ENCODE results near the gene SPRYD4.

Gene SPRYD4

GRCh38 chr12:56486694-56487093 is 18.3 kb downstream of the SPRYD4 start:
- Histone ChIP-seq H3K79me2 (ENCODE audit: control insufficient read depth, low read length) (no peaks in the 10 kb centered on the region), H3K4me3 (ENCODE audit: low read length) (no peak overlapping the region), H3K9me3 (ENCODE audit: control insufficient read depth, insufficient read depth, low read length) (no peaks in the 10 kb centered on the region), H3K9me2 (replicated peaks; ENCODE audit: control insufficient read depth, low read length) (no peaks in the 10 kb centered on the region), H3K36me3 (ENCODE audit: control insufficient read depth, low read length) (no peaks in the 10 kb centered on the region), H4K20me1 (ENCODE audit: control insufficient read depth, insufficient read depth, low read depth, low read length) (no peaks in the 10 kb centered on the region), H3K27me3 (ENCODE audit: control insufficient read depth, low read length) (peaks cover 39% of the 10 kb centered on the region), H3K4me2 (ENCODE audit: low read length) (no peak overlapping the region), H3K4me1 (ENCODE audit: control insufficient read depth, low read length) (no peaks in the 10 kb centered on the region), H3K27ac (ENCODE audit: low read depth, low read length) (no peak overlapping the region), H3F3A (ENCODE audit: control insufficient read depth, insufficient read depth) (no peaks in the 10 kb centered on the region)
- TF ChIP-seq EZH2phosphoT487 (IDR thresholded peaks at IDR 0.05; ENCODE audit: borderline replicate concordance, low read length) (no peak), CTCF (IDR thresholded peaks at IDR 0.05; ENCODE audit: low read depth, low read length, poor library complexity, severe bottlenecking) (no peak)

GRCh38 chr12:56487448-56488040 is 19.2 kb downstream of the SPRYD4 start:
- Histone ChIP-seq H3K4me1 (ENCODE audit: control insufficient read depth, low read length) (no peaks in the 10 kb centered on the region), H3K27me3 (ENCODE audit: control insufficient read depth, low read length) (peaks cover 39% of the 10 kb centered on the region), H3K36me3 (ENCODE audit: control insufficient read depth, low read length) (no peaks in the 10 kb centered on the region), H3K9me3 (ENCODE audit: control insufficient read depth, insufficient read depth, low read length) (no peaks in the 10 kb centered on the region), H3K4me2 (ENCODE audit: low read length) (no peak overlapping the region), H4K20me1 (ENCODE audit: control insufficient read depth, insufficient read depth, low read depth, low read length) (no peaks in the 10 kb centered on the region), H3K9me2 (replicated peaks; ENCODE audit: control insufficient read depth, low read length) (no peaks in the 10 kb centered on the region), H3K79me2 (ENCODE audit: control insufficient read depth, low read length) (no peaks in the 10 kb centered on the region), H3K27ac (ENCODE audit: low read depth, low read length) (no peak overlapping the region), H3F3A (ENCODE audit: control insufficient read depth, insufficient read depth) (no peaks in the 10 kb centered on the region), H3K4me3 (ENCODE audit: low read length) (no peak overlapping the region)
- TF ChIP-seq EZH2phosphoT487 (IDR thresholded peaks at IDR 0.05; ENCODE audit: borderline replicate concordance, low read length) (no peak), CTCF (IDR thresholded peaks at IDR 0.05; ENCODE audit: low read depth, low read length, poor library complexity, severe bottlenecking) (no peak)

DNA sequence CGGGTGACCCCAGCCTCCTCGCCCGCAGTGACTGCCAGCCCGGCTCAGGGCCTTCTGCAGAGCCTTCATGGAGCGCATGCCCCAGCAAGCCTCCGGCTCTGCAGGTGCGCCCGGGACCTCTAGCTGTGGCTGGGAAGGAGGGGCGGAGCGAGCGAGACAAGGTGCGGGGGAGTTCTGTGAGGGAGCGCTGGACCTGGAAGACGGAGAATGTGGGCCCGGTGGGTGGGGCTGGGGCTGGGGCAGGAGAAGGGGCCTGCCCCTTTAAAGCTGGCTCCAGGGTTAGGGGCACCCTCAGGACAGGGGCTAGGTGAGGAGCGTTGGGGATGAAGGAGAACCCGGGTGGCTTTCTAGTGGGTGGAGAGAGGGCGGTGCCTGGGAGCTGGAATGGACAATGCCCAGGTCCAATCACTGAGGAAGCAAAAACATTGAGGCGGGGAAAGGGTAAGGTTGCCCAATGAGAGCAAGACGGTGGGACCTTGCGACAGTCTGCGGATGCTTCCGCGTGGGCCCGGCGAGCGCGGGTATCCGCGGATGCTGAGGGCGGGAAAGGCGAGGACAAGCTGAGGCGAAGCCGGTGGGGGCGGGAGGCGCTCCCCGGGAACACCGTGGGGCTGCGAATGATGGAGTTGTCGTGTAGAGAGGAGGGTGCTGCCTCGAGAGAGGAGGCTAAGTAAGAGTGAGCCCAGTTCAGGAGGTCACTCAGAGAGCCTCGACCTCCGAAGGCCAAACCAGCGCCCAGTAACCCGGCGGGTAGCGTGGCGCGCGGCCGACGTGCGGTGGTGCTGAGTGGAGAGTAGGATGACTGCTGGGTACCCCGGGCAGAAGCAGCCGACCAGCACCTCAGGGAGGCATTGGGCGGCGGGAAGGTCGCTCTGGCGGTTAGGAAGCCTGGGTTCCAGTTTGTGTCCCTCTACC is 19.9 kb downstream of the SPRYD4 start, which contains the start of gene GLS2:
TSS of gene GLS2 (minus strand) at position 121 of the 915 bp plus-strand sequence. CDS start at position 78, 43 bp downstream.
- no peak within 1 kb of the TSS for H3K27ac ChIP-seq (ENCODE audit: low read depth, low read length)
- H3K9me2 ChIP-seq (replicated peaks; ENCODE audit: control insufficient read depth, low read length): no peaks in the 10 kb centered on the region
- peaks cover 39% of the 10 kb centered on the region for H3K27me3 ChIP-seq (ENCODE audit: control insufficient read depth, low read length)
- H3K4me3 ChIP-seq (ENCODE audit: low read length): no peak within 1 kb of the TSS
- no peak within 1 kb of the TSS for H3K4me2 ChIP-seq (ENCODE audit: low read length)
- H3F3A ChIP-seq (ENCODE audit: control insufficient read depth, insufficient read depth): no peaks in the 10 kb centered on the region
- no peaks in the 10 kb centered on the region for H3K36me3 ChIP-seq (ENCODE audit: control insufficient read depth, low read length)
- no peaks in the 10 kb centered on the region for H4K20me1 ChIP-seq (ENCODE audit: control insufficient read depth, insufficient read depth, low read depth, low read length)
- no peaks in the 10 kb centered on the region for H3K79me2 ChIP-seq (ENCODE audit: control insufficient read depth, low read length)
- H3K4me1 ChIP-seq (ENCODE audit: control insufficient read depth, low read length): no peaks in the 10 kb centered on the region
- TF ChIP-seq EZH2phosphoT487 (IDR thresholded peaks at IDR 0.05; ENCODE audit: borderline replicate concordance, low read length) (no peak), CTCF (IDR thresholded peaks at IDR 0.05; ENCODE audit: low read depth, low read length, poor library complexity, severe bottlenecking) (no peak)
- no peaks in the 10 kb centered on the region for H3K9me3 ChIP-seq (ENCODE audit: control insufficient read depth, insufficient read depth, low read length)
